Left forelimb (tissue), 1 donor: Measurements from ENCODE around the gene BLID.

Source experiments
- DNase-seq: peaks from one replicate; pipeline ENCODE4 v3.0.0-alpha.2; 2018; ENCODE audit warnings: low spot score

The BLID gene

DNA sequence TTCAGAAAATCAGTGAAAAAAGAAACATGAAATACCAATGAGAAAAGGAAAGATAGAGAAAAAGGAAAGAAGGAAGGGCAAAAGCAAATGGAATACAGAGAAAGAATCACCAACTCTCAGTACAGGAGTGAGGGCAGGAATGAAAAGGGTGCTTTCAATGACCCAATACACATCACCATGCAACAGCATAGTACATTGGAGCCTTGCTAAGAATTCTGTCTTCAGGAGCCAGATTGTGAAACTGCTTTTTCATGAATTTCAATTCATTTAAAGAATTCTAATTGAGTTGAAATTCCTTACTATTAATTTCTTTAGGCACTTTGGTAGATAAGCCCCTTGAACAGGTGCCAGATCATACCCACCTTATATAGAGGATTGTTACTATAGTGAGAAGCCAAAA lies 34.9 kb downstream of the BLID start:
- DNase-seq, result no peak

DNA sequence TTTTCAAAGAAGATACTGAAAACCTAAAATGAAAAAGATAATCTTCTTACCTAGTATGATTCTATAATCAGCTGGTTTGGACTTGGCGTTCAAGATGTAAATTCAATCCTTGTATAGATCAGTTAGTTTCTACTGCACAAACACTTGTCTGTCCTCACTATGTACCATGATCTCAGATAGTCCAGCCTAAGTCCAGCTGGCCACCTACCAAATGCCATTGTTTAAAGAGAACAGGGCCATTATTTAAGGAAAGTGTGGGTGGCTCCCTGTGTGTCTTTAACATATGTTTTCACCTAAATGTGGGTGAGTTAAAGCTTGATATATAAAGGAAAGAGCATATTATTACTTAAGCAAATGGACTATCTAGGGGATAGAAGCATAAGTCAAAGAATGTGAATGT lies 38.6 kb downstream of the BLID start:
- no peak for DNase-seq

DNA sequence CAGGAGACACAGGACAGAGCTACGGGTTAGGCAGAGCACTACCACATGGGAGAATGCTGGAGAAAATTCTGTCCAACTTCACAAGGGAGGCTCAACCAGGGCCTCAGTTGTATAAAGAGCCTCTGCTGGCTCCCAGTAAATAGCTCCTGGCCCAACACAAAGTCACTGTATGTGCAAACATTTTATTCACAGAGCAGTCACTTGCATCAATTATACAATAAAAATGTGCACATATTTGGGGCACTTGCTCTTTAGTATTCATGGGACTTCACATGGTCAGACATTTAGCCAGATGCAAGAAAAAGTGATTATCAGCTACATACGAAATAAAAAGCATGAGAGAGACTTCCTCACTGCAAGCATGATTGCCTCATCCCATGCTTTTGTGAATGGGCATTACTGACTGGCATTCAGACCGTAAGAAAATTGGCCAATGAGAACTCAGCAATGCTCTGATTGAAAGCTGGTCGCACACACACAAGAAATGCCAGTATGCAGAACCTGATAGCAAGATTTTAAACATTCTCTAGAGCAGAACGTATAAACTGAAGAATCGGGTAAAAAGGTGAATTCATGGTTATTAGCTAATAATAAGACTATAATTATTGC lies 39.4 kb downstream of the BLID start:
- DNase-seq, result no peak

DNA sequence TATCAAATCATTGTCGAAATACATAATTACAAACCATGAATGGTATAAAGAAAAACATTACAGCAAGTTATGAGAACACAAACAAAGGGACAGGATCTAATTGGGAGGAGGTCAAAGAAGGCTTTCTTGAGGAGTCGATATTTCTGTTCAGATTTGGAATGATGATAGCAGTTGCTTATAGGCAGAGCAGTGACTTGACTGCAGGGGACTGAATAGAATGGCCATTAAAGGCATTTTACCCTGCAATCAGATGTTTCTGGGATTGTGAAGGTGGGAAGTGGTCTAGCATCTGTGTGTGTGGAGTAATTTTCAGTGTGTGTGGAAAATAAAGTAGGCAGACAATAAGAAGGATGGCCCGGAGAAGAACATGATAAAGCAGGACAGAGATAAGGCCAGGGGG lies 41.0 kb downstream of the BLID start:
- no peak for DNase-seq

DNA sequence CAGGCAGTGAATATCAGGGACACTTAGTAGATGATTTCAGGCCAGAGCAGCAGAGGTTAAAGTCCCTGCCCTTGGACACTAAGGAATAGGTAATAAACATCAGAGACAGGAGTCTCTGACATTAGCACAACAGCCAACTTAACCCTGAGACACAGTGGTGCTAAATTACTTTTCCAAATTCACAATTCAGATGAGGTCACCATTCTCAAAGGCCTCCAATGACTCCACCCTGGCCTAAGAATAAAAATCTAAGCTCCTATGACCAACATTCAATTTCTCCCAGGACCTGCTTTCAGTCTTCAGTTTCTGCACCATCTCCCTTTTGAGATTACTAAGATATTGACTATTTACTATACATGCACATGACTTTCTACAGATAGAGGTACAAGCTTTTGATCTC lies 42.0 kb downstream of the BLID start:
- DNase-seq, result no peak

DNA sequence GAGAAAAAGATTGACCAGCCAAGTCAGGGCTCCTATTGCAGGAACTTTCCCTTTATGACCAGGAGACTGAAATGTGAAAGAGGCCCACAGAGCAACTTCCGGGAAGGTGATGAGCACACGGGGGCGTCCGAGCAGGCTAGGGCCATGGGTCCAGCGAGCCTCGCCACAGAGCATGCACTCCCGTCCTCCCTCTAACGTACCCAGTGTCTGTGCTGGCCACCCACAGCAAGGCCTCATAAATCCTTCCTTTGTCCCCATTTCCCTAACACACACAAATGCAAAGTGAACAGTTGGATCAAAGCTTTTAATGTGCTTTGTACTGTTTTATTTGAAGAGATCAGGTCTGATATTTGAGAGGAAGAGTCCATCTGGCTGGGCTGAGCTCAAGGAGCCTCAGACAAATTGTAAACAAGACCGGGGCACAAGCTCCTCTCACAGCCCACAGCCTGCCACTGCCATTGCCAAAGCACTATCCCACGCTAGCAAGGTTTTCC lies 44.3 kb downstream of the BLID start:
- no peak for DNase-seq

DNA sequence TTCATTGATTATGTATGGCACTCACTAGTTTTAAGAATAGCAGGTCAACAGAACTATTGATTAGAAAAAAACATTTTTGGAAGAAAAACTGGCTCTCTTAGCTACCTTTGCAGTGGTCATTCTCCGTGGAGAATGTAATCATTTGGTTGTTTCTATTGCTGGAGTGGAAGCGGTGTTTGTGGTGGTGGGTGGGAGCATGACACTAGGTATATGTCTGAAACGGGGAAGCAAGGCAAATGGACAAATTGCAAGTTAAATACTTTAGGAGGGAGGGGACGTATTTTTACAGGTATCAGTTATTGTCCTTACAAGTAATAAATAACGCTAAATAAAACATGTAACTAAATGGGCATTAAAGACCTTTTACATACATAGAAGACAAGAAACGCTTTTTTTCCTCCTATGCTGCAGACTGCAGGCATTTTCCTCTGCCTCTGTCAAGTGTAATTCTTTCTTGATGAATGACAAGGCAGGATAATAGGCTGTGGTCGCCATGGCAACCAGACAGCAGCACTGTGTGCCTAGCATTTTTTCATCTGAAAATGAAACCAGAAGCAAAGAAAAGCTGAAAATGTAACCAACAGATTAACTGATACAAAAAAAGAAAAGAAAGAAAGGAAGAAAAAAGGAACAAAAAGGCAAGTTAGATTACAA lies 46.2 kb downstream of the BLID start:
- DNase-seq, result no peak

DNA sequence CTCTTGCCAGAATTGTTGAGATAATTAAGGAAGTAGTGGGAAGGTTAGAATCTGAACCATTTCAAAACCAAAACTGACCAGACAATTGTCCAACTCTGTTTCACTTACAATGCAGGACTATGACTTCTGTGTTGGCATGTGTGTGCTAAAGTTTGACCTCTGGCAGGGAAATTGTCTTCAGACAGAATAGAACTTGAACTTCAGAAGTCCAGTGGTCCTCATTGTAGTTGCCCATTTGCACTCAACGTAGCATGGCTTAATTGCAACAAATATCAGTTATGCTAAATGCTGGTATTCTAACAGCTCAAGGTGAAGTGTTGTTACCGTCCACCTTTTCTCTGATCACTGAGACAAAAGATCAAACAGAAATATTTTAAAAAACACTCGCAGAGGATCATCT lies 47.2 kb downstream of the BLID start:
- DNase-seq, result no peak

DNA sequence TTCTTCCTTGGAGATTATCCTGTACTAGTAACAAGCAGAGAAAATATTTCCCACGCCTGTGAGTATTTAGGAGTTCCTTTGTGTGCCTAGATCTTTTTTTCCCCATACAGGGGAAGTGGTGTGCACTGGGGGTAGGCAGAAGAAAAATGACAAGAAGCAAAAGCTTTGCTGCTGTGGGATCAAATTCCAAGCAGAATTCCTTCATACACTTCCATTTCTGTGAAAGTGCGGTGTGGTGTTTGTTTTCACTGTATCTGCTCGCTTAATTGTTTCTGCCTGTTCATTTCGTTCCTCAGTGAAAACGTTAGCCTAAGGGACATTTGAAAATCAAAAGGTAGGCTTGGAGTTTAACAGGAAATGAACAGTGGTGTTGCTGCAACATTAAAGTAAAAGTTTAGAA lies 47.9 kb downstream of the BLID start:
- DNase-seq, result no peak
